M059J (cell line): ENCODE results near the gene RNF166. TPM values are rescaled to one million over a fixed set of nuclear protein-coding genes. Genes with fewer than 3 reads are reported as not detected.

ENCODE experiments used
- DNase-seq: peaks from one replicate; pipeline ENCODE4 v3.0.0-alpha.2; 2012; ENCODE audit warnings: low read depth
- total RNA-seq: library from RNA; depleted of rRNA; stranded (reverse); fragments of >200 nt; shearing (Covaris generic); gene quantifications from 2 replicates; pipeline ENCODE4 v1.2.3, GENCODE V29; 2014

The RNF166 gene
- total RNA-seq, 1 experiment from 2014 or later, result 26.5 TPM

GRCh38 chr16:88706965-88707826 is 988 bp upstream of the RNF166 start:
- no peak for DNase-seq

GRCh38 chr16:88705801-88706228 is 393 bp downstream of the RNF166 start:
- DNase-seq, result no peak

DNA sequence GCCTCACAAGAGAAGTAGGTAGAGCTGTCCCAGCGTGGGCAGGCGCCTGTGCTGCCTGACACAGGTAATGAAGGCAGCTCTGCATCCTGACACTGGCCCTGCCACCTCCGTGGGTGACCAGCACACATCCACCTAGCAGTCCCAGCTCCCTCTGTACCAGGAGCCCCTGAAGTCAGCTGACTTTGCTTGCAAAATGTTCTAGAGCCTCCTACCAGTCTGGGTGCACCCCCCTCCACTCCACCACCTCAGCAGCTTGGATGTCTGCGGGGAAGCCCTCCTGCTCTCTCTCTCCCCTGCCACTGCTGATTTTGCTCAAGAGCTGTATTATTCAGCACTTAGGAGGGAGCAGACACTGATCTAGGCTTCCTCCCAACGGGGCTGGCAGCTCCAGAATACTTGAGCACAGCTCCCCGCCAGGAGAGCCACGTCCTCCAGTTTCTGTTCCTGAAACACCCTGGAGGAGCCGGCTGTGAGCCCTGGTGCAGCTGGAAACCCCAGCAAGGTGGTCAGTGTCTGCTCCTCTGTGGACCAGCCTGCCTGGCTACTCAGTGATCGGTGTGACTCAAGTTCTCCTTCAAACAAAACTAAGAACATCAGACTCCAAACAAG is 1.0 kb downstream of the RNF166 start:
- DNase-seq, result peak; percentile 12

DNA sequence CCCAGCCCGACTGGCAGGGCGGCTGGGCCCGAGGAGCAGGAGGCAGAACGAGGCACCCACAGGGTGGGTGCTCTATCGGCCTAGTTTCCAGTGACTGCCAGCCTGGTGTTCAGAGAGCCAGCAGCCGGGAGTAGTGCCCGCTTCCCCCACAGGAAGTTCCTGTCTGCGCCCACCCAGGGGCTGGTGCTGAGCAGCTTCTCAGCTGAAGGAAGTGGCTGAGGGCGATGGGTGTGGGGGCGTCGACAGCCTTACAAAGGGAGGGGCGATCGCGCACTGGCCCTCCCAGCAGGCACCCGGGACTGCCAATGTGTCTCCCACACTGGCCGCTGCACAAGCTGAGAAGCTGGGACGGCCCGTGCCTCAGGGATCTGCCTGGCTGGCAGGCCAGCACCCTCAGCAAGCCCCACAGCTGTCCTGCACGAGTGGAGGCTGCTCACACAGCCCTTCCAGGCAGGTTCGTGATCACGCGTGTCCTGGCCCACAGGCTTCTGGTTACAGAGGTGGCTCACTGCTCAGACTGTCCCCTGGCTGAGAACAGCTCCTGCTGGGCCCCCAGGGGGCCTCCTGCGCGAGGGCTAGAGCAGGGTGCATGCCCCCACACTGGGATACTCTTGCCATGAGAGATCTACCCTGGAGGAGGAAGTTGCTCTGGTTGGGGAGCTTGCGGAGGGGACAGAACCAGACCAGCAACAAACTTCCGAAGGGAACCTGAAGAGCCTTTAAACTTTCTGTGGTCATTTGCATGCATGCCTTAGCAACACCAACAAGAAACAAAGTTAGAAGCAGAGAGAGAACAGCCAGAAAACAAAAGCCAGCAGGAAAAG is 2.5 kb downstream of the RNF166 start:
- no peak for DNase-seq

GRCh38 chr16:88702371-88703210 is 3.6 kb downstream of the RNF166 start:
- no peak for DNase-seq

- DNase-seq, result no peak
These were observed 4.4 kb downstream of the RNF166 start for GRCh38 chr16:88701581-88702370.

DNA sequence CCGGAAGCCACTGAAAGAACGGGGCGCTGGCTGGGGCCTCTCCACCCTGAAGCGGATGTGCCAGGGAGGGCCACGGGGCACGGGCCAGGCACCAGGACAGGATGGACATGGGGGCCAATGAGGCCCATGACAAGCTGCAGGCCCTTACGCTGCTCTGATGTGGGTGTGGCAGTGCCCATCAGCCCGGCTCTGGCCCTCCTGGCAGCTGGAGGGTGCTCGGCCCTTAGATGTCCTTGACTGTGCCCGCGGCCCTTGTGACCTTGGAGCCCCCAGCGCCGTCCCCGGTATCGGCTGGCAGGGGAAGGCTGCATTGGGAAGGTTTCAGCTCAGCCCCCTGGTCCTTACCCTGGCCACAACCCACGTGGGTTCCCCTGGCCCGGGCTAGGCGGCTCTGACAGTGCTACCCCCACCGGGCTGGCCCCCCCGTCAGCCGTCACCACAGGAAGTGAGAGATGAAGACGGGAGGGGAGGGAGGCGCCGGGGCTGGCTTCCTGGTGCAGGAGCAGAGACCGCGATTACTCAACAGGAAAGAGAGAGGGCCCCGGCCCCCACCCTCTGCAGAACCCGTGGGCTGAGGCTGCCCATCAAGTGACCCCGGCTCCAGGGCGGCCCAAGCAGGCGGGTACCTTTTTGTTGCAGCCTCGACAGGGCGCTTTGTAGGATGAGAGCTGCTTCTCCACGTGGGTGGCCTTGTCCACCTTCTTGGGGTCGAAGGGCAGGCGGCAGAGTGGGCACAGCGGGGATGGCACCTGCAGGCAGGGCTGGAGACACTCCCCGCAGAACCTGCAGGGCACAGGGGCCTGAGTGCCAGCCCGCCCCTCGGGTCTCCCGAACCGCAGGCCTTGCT is 5.3 kb downstream of the RNF166 start:
- DNase-seq, result peak; percentile 49

DNA sequence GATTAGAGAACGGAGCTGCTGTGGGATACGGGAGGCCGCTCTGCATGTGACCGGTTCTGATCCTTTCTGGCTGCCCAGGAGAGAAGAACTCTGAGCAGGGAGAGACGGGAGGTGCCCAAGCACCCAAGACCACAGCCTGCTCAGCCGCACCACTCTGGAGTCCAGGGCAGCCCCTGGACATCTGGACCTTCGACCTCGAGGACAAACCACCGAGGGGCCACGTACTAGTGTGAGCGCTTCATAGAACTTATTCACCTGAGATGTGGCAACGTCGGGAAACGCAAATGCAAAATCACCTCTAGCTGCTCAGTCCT is 5.9 kb downstream of the RNF166 start:
- no peak for DNase-seq

- DNase-seq, result no peak
These were observed 7.0 kb downstream of the RNF166 start for GRCh38 chr16:88699180-88699579.

- DNase-seq, result no peak
These were observed 7.6 kb downstream of the RNF166 start for GRCh38 chr16:88698646-88699045.

DNA sequence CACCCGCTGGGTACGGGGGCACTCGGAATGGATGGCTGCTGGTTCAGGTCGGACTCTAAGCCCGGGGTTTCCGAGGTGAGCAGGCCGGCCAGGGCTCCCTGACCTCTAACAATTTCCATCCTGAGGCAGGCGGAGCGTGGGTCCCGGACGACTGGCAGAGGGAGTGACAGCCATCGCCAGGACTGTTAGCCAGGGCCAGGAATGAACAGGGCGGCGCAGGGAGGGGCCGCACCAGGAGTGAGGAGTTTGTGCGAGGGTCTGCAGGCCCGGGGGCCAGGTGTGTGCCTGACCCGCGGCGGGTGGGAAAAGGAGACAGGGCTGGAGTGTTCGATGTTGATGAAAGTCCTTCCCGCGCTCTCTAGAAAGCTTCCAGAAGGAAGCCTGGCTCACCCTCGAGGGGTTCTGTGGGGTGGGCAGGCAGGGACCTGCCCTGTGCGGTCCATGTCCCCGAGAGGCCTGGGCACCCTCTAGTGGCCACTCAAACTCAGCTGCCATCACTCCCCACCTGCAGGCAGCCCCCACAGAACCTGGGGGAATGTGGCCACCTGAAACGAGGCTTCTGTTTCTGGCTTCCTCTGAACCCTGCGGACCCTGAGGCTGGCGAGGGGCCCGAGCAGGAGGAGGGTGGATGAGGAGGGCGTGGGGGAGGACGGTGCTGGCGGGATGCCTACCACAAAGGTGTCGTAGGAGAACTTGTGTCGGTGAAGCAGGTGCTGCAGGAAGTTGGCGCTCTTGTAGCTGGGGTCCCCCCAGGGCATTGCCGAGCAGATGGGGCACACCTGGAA is 8.2 kb downstream of the RNF166 start:
- no peak for DNase-seq

GRCh38 chr16:88697116-88697830 is 8.9 kb downstream of the RNF166 start:
- no peak for DNase-seq

GRCh38 chr16:88696441-88696840 is 9.8 kb downstream of the RNF166 start:
- no peak for DNase-seq

- DNase-seq, result no peak
These were observed 10.5 kb downstream of the RNF166 start for GRCh38 chr16:88695753-88696152.

GRCh38 chr16:88695218-88695617 is 11.0 kb downstream of the RNF166 start:
- DNase-seq, result no peak

DNA sequence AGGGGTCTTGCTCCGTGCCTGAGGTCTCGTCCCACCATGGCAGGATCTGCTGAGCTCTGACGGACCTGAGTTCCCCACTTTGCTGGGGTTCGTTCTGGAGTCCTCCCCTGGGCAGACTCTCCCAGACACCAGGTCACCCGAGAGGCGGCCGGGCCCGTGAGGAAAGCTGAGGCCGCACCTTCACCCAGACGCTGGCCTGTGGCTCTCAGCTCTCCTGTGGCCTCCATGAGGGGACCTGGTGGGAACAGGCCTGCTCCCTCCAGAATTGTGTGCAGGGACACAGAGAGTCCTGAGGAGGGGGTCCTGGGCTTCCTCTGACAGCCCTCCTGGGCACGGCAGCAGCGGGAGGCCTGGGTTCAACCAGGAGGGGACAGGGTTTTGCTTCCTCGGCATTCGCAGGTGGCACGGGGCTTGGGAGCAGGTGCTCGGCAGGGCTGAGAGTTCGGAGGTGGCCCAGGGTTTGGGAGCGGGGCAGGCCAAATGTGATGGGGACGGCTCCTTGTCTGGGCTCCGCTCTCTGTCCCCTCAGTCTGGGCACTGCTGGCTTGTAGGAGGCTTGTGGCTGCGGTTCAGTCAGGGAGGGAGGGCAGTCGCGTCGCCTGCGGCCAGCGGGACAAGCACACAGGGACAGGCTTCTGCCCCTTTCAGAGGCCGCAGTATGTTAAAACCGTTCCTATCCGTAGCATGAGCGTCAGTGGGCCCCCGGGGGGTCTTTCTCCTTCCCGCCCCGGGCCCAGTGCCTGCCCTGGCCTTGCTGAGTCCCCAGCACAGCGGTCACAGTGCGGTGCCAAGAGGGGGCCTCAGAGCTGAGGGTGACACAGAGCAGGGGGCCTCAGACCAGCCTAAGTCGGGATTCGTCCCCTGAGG is 11.8 kb downstream of the RNF166 start:
- DNase-seq, result no peak

DNA sequence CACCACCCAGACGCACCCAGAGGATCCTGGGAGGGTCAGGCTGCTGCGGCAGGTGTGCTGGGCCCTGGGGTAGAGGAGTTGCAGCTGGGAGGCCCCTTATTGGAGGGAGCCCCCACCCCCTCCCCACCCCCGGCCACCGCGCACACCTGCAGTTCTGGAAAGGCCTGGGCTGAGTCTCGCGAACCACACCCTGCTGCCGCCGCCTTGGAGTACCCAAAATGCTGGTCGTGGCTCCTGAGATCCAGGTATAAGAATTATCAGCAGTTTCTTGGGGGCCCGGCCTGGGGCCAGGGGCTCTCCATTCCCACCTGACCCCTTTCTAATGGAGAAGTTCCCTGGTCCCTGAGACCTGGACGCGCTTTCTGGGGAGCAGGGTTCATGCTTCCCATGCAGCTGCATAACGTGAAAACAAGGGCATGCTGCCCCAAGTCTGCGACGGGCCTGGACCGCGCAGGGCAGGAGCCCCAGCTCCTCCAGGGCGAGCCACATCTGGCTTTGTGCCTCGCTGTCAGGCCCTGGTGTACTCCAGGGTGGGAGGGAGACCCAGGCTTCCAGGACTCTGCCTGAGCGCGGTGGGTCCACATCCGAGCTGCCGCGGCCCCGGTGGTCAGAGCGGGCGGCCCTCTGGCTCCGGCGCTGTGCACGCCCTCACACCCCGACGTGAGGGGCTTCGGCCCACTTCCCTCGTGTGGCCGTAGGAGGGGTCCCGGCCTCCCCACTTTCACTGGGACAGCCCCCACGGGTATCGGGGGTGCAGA is 12.6 kb downstream of the RNF166 start:
- DNase-seq, result no peak
